Naive B cell (primary cell): Measurements from ENCODE around the gene YIPF1. TPM values are rescaled to one million over a fixed set of nuclear protein-coding genes. Genes with fewer than 3 reads are reported as not detected.

Source experiments
- ATAC-seq, 2 donors: fragments of 150-1000 bp; cut with Tn5 transposase; 2 replicates each; pipeline ENCODE4 v1.10.0; 2021; ENCODE audit warnings: low read depth in 2 of 2, mild to moderate bottlenecking in 2 of 2, moderate library complexity in 2 of 2
- DNase-seq: peaks from one replicate; pipeline ENCODE4 v3.0.0; 2022
- H3K27ac Mint-ChIP-seq, 6 donors: one replicate each; pipeline ENCODE4 v1.8.0; 2020 to 2022; ENCODE audit warnings: mild to moderate bottlenecking in 6 of 6, mixed read lengths in 6 of 6, moderate library complexity in 5 of 6, inconsistent platforms in 2 of 6
- H3K27me3 Mint-ChIP-seq, 3 donors: one replicate each; pipeline ENCODE4 v1.8.0; 2021 to 2022; ENCODE audit warnings: mixed read lengths in 3 of 3, mild to moderate bottlenecking in 1 of 3
- H3K36me3 Mint-ChIP-seq, 2 donors: one replicate each; pipeline ENCODE4 v1.8.0; 2020 to 2022; ENCODE audit warnings: mixed read lengths in 2 of 2, inconsistent platforms in 1 of 2, mild to moderate bottlenecking in 1 of 2
- H3K4me1 Mint-ChIP-seq, 3 donors: one replicate each; pipeline ENCODE4 v1.8.0; 2020 to 2022; ENCODE audit warnings: mixed read lengths in 3 of 3, inconsistent platforms in 1 of 3, mild to moderate bottlenecking in 1 of 3, moderate library complexity in 1 of 3
- H3K4me3 Mint-ChIP-seq, 8 donors: one replicate each; pipeline ENCODE4 v1.8.0; 2020 to 2022; ENCODE audit warnings: mild to moderate bottlenecking in 8 of 8, mixed read lengths in 8 of 8, moderate library complexity in 8 of 8, inconsistent platforms in 2 of 8
- H3K9me3 Mint-ChIP-seq, 7 donors: one replicate each; pipeline ENCODE4 v1.8.0; 2020 to 2022; ENCODE audit warnings: mixed read lengths in 7 of 7, mild to moderate bottlenecking in 5 of 7, inconsistent platforms in 2 of 7, moderate library complexity in 1 of 7
- polyA plus RNA-seq, 6 donors: library from polyadenylated mRNA; unstranded; fragments of 300-500 nt; fragmentation: Illumina TruSeq; gene quantifications; one replicate each; pipeline ENCODE4 v1.2.3, GENCODE V29; 2021; ENCODE audit warnings: low read depth in 6 of 6

Gene YIPF1
- polyA plus RNA-seq, 6 donors from 2014 or later: 20.7 to 41.1 (median 24.3) TPM

- ATAC-seq (no peak), DNase-seq (no peak)
- peaks cover 27 to 39% of the 10 kb centered on the region in 2 donors for H3K36me3 Mint-ChIP-seq
- no peak overlapping the region for H3K4me3 Mint-ChIP-seq
- H3K27ac Mint-ChIP-seq: no peak overlapping the region
- no peaks in the 10 kb centered on the region for H3K9me3 Mint-ChIP-seq
- no peaks in the 10 kb centered on the region for H3K27me3 Mint-ChIP-seq
- H3K4me1 Mint-ChIP-seq: no peaks in the 10 kb centered on the region
Measured at GRCh38 chr1:53850082-53850673, 39.4 kb downstream of the YIPF1 start.

GRCh38 chr1:53847980-53848379 is 41.6 kb downstream of the YIPF1 start:
- peaks cover 16 to 28% of the 10 kb centered on the region in 2 donors for H3K36me3 Mint-ChIP-seq

DNA sequence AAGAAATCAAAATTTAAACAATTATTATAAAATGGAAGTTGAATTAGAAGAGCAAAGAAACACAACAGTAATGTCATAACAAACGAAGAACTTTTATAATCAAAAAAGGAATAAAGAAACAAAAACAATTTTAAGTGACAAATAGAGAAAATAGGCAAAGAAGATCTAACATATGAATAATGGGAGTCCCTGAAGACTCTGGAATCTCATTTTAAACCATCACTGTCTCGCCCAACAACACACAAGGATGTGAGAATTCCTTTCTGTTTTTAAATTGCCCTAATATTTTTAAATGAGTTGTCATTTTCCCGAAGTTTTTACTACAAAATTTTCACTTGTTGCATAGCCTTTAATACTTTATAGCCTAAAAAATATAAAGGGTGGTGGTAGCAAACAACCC is 47.2 kb downstream of the YIPF1 start:
- DNase-seq (no peak), ATAC-seq (no peak)
- peaks cover 0 to 12% (median 6%) of the 10 kb centered on the region in 3 donors for H3K4me1 Mint-ChIP-seq

More at GRCh38 chr1:53847980-53848379, 41.6 kb downstream of the YIPF1 start:
- ATAC-seq (no peak), DNase-seq (no peak)
- H3K9me3 Mint-ChIP-seq: peaks cover 0 to 6% (median 0%) of the 10 kb centered on the region in 7 donors
- peak overlapping the region in 1 of 6 donors; percentile 46 for H3K27ac Mint-ChIP-seq
- no peak overlapping the region for H3K4me3 Mint-ChIP-seq
- H3K4me1 Mint-ChIP-seq: no peaks in the 10 kb centered on the region
- H3K27me3 Mint-ChIP-seq: no peaks in the 10 kb centered on the region

GRCh38 chr1:53838654-53838974 is 51.0 kb downstream of the YIPF1 start:
- ATAC-seq (no peak), DNase-seq (no peak)
- Mint-ChIP-seq H3K4me3 (peak overlapping the region; percentile 97 to 99 (median 98)), H3K27me3 (no peaks in the 10 kb centered on the region), H3K36me3 (no peaks in the 10 kb centered on the region), H3K9me3 (peaks cover 0 to 13% (median 0%) of the 10 kb centered on the region in 7 donors), H3K4me1 (peaks cover 18 to 32% (median 19%) of the 10 kb centered on the region in 3 donors), H3K27ac (peak overlapping the region; percentile 96 to 99 (median 99))

More for the DNA sequence above, 47.2 kb downstream of the YIPF1 start:
- Mint-ChIP-seq H3K27me3 (no peaks in the 10 kb centered on the region), H3K27ac (no peak overlapping the region), H3K4me3 (no peak overlapping the region), H3K9me3 (peaks cover 0 to 15% (median 0%) of the 10 kb centered on the region in 7 donors), H3K36me3 (no peaks in the 10 kb centered on the region)

- ATAC-seq (peak; percentile 86 to 88), DNase-seq (peak; percentile 92)
- Mint-ChIP-seq H3K4me3 (peak within 1 kb of the TSS; percentile 97 to 99 (median 98)), H3K4me1 (peaks cover 18 to 32% (median 19%) of the 10 kb centered on the region in 3 donors), H3K9me3 (peaks cover 0 to 9% (median 0%) of the 10 kb centered on the region in 7 donors), H3K27ac (peak within 1 kb of the TSS; percentile 96 to 99 (median 99)), H3K27me3 (no peaks in the 10 kb centered on the region), H3K36me3 (no peaks in the 10 kb centered on the region)
Measured at GRCh38 chr1:53837924-53838653, 51.5 kb downstream of the YIPF1 start, which contains the start of gene NDC1. Gene NDC1, minus strand, starts transcription at chr1:53838296. Its CDS starts 35 bp downstream, at chr1:53838261.

DNA sequence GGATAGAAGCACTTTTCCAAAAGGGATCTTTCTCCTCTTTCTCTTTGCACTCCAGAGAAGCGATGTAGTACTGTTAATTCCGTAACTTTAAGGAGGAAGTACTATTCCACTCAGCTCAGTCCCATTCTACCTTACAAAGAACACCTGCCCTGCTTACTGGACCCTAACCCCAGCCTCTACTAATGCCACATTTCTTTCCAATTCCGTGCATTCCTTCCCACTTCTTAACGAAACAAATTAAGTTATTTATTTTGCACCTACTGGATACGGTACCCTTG is 52.0 kb downstream of the YIPF1 start:
- no peak for DNase-seq
- ATAC-seq: no peak
- peak overlapping the region; percentile 97 to 99 (median 98) for H3K4me3 Mint-ChIP-seq
- H3K4me1 Mint-ChIP-seq: peaks cover 18 to 34% (median 19%) of the 10 kb centered on the region in 3 donors
- peaks cover 0 to 6% (median 0%) of the 10 kb centered on the region in 7 donors for H3K9me3 Mint-ChIP-seq
- H3K27ac Mint-ChIP-seq: peak overlapping the region; percentile 87 to 99 (median 99)
- no peaks in the 10 kb centered on the region for H3K27me3 Mint-ChIP-seq
- no peaks in the 10 kb centered on the region for H3K36me3 Mint-ChIP-seq

- H3K4me3 Mint-ChIP-seq: peak overlapping the region in 4 of 8 donors; percentile 10 to 70 (median 56)
- peak overlapping the region in 1 of 6 donors; percentile 20 for H3K27ac Mint-ChIP-seq
- no peak for ATAC-seq
Measured at GRCh38 chr1:53835491-53835890, 54.1 kb downstream of the YIPF1 start.

DNA sequence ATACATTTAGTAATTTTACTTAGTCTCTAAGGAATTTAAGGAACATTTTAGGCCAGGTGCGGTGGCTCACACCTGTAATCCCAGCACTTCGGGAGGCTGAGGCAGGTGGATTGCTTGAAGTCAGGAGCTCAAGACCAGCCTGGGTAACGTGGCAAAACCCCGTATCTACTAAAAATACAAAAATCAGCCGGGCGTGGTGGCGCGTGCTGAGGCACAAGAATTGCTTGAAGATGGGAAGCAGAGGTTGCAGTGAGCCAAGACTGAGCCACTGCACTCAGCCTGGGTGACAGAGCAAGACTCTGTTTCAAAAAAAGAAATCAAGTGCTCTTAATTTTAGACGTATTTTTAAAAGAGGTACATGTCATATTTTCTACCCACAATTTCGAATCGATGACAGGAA is 54.8 kb downstream of the YIPF1 start:
- H3K9me3 Mint-ChIP-seq: no peaks in the 10 kb centered on the region
- H3K36me3 Mint-ChIP-seq: peaks cover 0 to 4% of the 10 kb centered on the region in 2 donors
- H3K4me3 Mint-ChIP-seq: peak overlapping the region in 1 of 8 donors; percentile 43

More at GRCh38 chr1:53835491-53835890, 54.1 kb downstream of the YIPF1 start:
- Mint-ChIP-seq H3K9me3 (no peaks in the 10 kb centered on the region), H3K27me3 (no peaks in the 10 kb centered on the region), H3K36me3 (peaks cover 0 to 4% of the 10 kb centered on the region in 2 donors), H3K4me1 (peaks cover 18 to 35% (median 19%) of the 10 kb centered on the region in 3 donors)
- DNase-seq: no peak

GRCh38 chr1:53833393-53833792 is 56.2 kb downstream of the YIPF1 start:
- Mint-ChIP-seq H3K27me3 (no peaks in the 10 kb centered on the region), H3K9me3 (no peaks in the 10 kb centered on the region), H3K27ac (no peak overlapping the region), H3K4me1 (peaks cover 18 to 29% (median 19%) of the 10 kb centered on the region in 3 donors), H3K36me3 (peaks cover 0 to 4% of the 10 kb centered on the region in 2 donors), H3K4me3 (no peak overlapping the region)
- no peak for DNase-seq
- ATAC-seq: no peak

More for the DNA sequence above, 54.8 kb downstream of the YIPF1 start:
- DNase-seq (no peak), ATAC-seq (no peak)
- no peak overlapping the region for H3K27ac Mint-ChIP-seq
- H3K4me1 Mint-ChIP-seq: peaks cover 18 to 35% (median 19%) of the 10 kb centered on the region in 3 donors
- H3K27me3 Mint-ChIP-seq: no peaks in the 10 kb centered on the region

- Mint-ChIP-seq H3K9me3 (no peaks in the 10 kb centered on the region), H3K36me3 (peaks cover 8 to 10% of the 10 kb centered on the region in 2 donors), H3K27me3 (no peaks in the 10 kb centered on the region)
Measured at GRCh38 chr1:53826367-53826766, 63.2 kb downstream of the YIPF1 start.

DNA sequence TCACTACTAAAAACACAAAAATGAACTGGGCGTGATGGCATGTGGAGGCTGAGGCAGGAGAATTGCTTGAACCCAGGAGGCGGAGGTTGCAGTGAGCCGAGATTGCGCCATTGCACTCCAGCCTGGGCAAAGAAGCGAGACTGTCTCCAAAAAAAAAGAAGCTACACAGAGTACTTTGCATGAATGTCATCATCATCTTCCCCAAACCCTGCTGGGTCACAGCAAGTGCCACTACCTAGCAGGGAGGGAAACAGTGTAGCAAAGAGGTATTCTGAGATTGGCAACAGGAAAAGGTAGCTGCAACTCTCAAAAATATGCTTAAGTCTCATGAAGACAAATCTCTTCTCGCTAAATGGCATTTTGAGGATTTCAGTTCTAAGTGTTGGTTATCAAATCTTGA is 64.3 kb downstream of the YIPF1 start:
- no peak overlapping the region for H3K4me3 Mint-ChIP-seq
- no peaks in the 10 kb centered on the region for H3K9me3 Mint-ChIP-seq
- H3K27ac Mint-ChIP-seq: no peak overlapping the region
- H3K27me3 Mint-ChIP-seq: no peaks in the 10 kb centered on the region
- H3K4me1 Mint-ChIP-seq: no peaks in the 10 kb centered on the region
- H3K36me3 Mint-ChIP-seq: peaks cover 8 to 10% of the 10 kb centered on the region in 2 donors
- DNase-seq: no peak
- no peak for ATAC-seq

More at GRCh38 chr1:53826367-53826766, 63.2 kb downstream of the YIPF1 start:
- DNase-seq (no peak), ATAC-seq (no peak)
- Mint-ChIP-seq H3K4me3 (no peak overlapping the region), H3K27ac (no peak overlapping the region), H3K4me1 (no peaks in the 10 kb centered on the region)

- Mint-ChIP-seq H3K36me3 (peaks cover 8 to 26% of the 10 kb centered on the region in 2 donors), H3K27ac (peak overlapping the region in 1 of 6 donors; percentile 20), H3K9me3 (no peaks in the 10 kb centered on the region), H3K4me1 (no peaks in the 10 kb centered on the region), H3K4me3 (no peak overlapping the region), H3K27me3 (no peaks in the 10 kb centered on the region)
- ATAC-seq (no peak), DNase-seq (no peak)
Measured at GRCh38 chr1:53822931-53823330, 66.7 kb downstream of the YIPF1 start.

GRCh38 chr1:53821380-53821779 is 68.2 kb downstream of the YIPF1 start:
- Mint-ChIP-seq H3K27me3 (no peaks in the 10 kb centered on the region), H3K36me3 (peaks cover 13 to 33% of the 10 kb centered on the region in 2 donors), H3K4me3 (no peak overlapping the region), H3K9me3 (no peaks in the 10 kb centered on the region), H3K27ac (no peak overlapping the region), H3K4me1 (no peaks in the 10 kb centered on the region)
- ATAC-seq (no peak), DNase-seq (no peak)

DNA sequence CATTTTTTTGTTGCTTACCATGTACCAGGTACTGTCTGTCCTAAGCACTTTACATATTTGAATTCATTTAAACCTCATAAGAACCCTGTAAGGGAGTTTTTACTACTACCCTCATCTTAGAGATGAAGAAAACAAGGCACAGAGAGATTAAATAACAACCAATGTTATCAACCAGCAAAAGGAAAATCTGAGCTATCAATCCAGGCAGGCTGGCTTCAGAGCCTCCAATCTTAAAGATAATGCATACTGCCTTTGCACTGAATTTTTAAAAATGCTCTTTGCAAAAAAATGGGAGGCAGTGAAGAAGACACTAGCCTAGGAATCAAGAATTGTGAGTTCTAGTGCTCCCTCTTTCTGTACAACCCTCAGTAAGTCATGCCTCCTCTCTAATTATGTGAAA is 70.2 kb downstream of the YIPF1 start:
- no peak for DNase-seq
- H3K4me3 Mint-ChIP-seq: no peak overlapping the region
- H3K4me1 Mint-ChIP-seq: no peaks in the 10 kb centered on the region
- peaks cover 30 to 45% of the 10 kb centered on the region in 2 donors for H3K36me3 Mint-ChIP-seq
- ATAC-seq: no peak
- no peaks in the 10 kb centered on the region for H3K27me3 Mint-ChIP-seq
- no peak overlapping the region for H3K27ac Mint-ChIP-seq
- no peaks in the 10 kb centered on the region for H3K9me3 Mint-ChIP-seq
